PC-9 (cell line): ENCODE measurements around the gene ETNK2. TPM values are rescaled to one million over a fixed set of nuclear protein-coding genes. Genes with fewer than 3 reads are reported as not detected.

ENCODE experiments used
- BruUV-seq: library from RNA; stranded (reverse); fragments of 400-500 nt; replicated peaks from 2 replicates; lab custom pipeline; 2021; lab: Mats Ljungman, UMichigan
- CTCF ChIA-PET: fragments of 300-600 bp; sonication (Branson Sonifier 250); formaldehyde crosslinking; loops from one replicate; lab custom pipeline; 2022; ENCODE audit warnings: antibody characterized with exemption; lab: Charles Lee
- POLR2A ChIA-PET: fragments of 300-600 bp; sonication (Branson Sonifier 250); formaldehyde crosslinking; loops from one replicate; lab custom pipeline; 2022; ENCODE audit warnings: antibody characterized with exemption; ENCODE audit not compliant: unreplicated experiment; lab: Charles Lee
- DNase-seq, 2 experiments: peaks; one replicate each; pipeline versions ENCODE4 v3.0.0 to v3.0.0-alpha.2; 2015 to 2022; ENCODE audit warnings: mixed read lengths in 1 of 2
- H2AFZ ChIP-seq: fragments of 200-600 bp; sonication (generic); 2 replicates; pipeline ENCODE4 v1.8.1; 2017; ENCODE audit warnings: antibody characterized with exemption
- H3F3A ChIP-seq: fragments of 200-600 bp; sonication (generic); 2 replicates; pipeline ENCODE4 v1.8.1; 2017; ENCODE audit warnings: antibody characterized with exemption, mild to moderate bottlenecking, low read depth; ENCODE audit not compliant: insufficient read depth
- H3K27ac ChIP-seq: fragments of 200-600 bp; sonication (generic); 2 replicates; pipeline ENCODE4 v1.6.1; 2016; ENCODE audit warnings: mixed run types
- H3K27me3 ChIP-seq: fragments of 200-600 bp; sonication (generic); 2 replicates; pipeline ENCODE4 v1.6.1; 2016; ENCODE audit warnings: low read depth, mixed run types; ENCODE audit not compliant: insufficient read depth
- H3K36me3 ChIP-seq: fragments of 200-600 bp; sonication (generic); 2 replicates; pipeline ENCODE4 v1.6.1; 2016; ENCODE audit warnings: low read depth, mixed run types
- H3K4me1 ChIP-seq: fragments of 200-600 bp; sonication (generic); replicated peaks from 2 replicates; pipeline ENCODE4 v1.6.1; 2016; ENCODE audit warnings: mixed run types; ENCODE audit not compliant: insufficient read depth
- H3K4me2 ChIP-seq: fragments of 200-600 bp; sonication (generic); 2 replicates; pipeline ENCODE4 v1.6.1; 2017; ENCODE audit warnings: mixed run types
- H3K4me3 ChIP-seq: fragments of 200-600 bp; sonication (generic); 2 replicates; pipeline ENCODE4 v1.6.1; 2016; ENCODE audit warnings: mixed run types
- H3K79me2 ChIP-seq: fragments of 200-600 bp; sonication (generic); 2 replicates; pipeline ENCODE4 v1.6.1; 2017; ENCODE audit warnings: low read depth, mixed run types
- H3K9me2 ChIP-seq: fragments of 200-600 bp; sonication (generic); 2 replicates; pipeline ENCODE4 v1.8.1; 2017; ENCODE audit warnings: mild to moderate bottlenecking; ENCODE audit not compliant: insufficient read depth
- H3K9me3 ChIP-seq: fragments of 200-600 bp; sonication (generic); 2 replicates; pipeline ENCODE4 v1.8.1; 2016; ENCODE audit warnings: low read depth; ENCODE audit not compliant: insufficient read depth
- H4K20me1 ChIP-seq: fragments of 200-600 bp; sonication (generic); 2 replicates; pipeline ENCODE4 v1.8.1; 2017; ENCODE audit not compliant: insufficient read depth
- CTCF ChIP-seq: fragments of 200-600 bp; sonication (generic); conservative IDR thresholded peaks from 2 replicates; pipeline ENCODE4 v1.6.1; 2017; ENCODE audit warnings: mixed run types, antibody characterized with exemption, mild to moderate bottlenecking, moderate library complexity
- EZH2 ChIP-seq: fragments of 200-600 bp; sonication (generic); IDR thresholded peaks from 2 replicates; pipeline ENCODE4 v1.8.0; 2017; ENCODE audit warnings: antibody characterized with exemption, low read depth
- intact Hi-C: fragments of 100-400 bp; cut with micrococcal nuclease; formaldehyde crosslinking; loops from one replicate; pipeline ENCODE4 v1.10.0; 2022; ENCODE audit not compliant: unreplicated experiment
- total RNA-seq: library from RNA; stranded (reverse); gene quantifications from 2 replicates; pipeline ENCODE4 v1.2.3, GENCODE V29; 2021

ETNK2 gene
- total RNA-seq, 1 experiment from 2014 or later: 16.3 TPM

- no peaks in the 10 kb centered on the region for H3K9me2 ChIP-seq
- no peak overlapping the region for H3K4me3 ChIP-seq
- ChIA-PET POLR2A (no interaction called here), CTCF (interaction anchor here (0.6 to 3.3 kb wide), 8 partner anchors 10 to 302 kb away, joined by 3 to 64 read pairs (median 6); partner anchors contain the start of genes ETNK2 and GOLT1A)
- no peaks in the 10 kb centered on the region for H3K9me3 ChIP-seq
- peak overlapping the region; percentile 29 for H3K4me2 ChIP-seq
- 0 out of 2 replicates have a peak overlapping the region, but pooled peaks have one; percentile 28 for H3K27ac ChIP-seq
- H3K79me2 ChIP-seq: no peaks in the 10 kb centered on the region
- H3F3A ChIP-seq: peaks cover 7% of the 10 kb centered on the region; the same call in 1 of the 2 replicates
- H2AFZ ChIP-seq: no peak overlapping the region
- no peak for TF ChIP-seq EZH2
- no peak for TF ChIP-seq CTCF
- peaks cover 21% of the 10 kb centered on the region for H3K4me1 ChIP-seq
- intact Hi-C loops: loop anchor here (1.0 kb wide), 7 partner anchors 31 to 645 kb away; partner anchors contain the start of gene SNRPE
- H3K36me3 ChIP-seq: no peaks in the 10 kb centered on the region
- BruUV-seq: no TSS peak
- DNase-seq: no peak
- no peaks in the 10 kb centered on the region for H4K20me1 ChIP-seq
- H3K27me3 ChIP-seq: no peaks in the 10 kb centered on the region
These were observed 10.0 kb upstream of the ETNK2 start for GRCh38 chr1:204161609-204162493.

GRCh38 chr1:204157962-204158361 is 6.1 kb upstream of the ETNK2 start:
- peaks cover 7% of the 10 kb centered on the region; the same call in 1 of the 2 replicates for H3F3A ChIP-seq
- no peak overlapping the region for H3K27ac ChIP-seq
- no peaks in the 10 kb centered on the region for H3K9me2 ChIP-seq
- H3K9me3 ChIP-seq: no peaks in the 10 kb centered on the region
- BruUV-seq: no TSS peak
- intact Hi-C loops: no loop called here
- H3K36me3 ChIP-seq: no peaks in the 10 kb centered on the region
- CTCF ChIA-PET: no interaction called here
- POLR2A ChIA-PET: interaction anchor here (0.7 kb wide), 1 partner anchor 26 kb away, joined by 4 read pairs; no protein-coding TSS in a partner anchor
- H3K27me3 ChIP-seq: no peaks in the 10 kb centered on the region
- DNase-seq: no peak
- TF ChIP-seq EZH2: no peak
- no peak for TF ChIP-seq CTCF
- H4K20me1 ChIP-seq: no peaks in the 10 kb centered on the region
- peaks cover 22% of the 10 kb centered on the region for H3K4me1 ChIP-seq
- H3K4me3 ChIP-seq: no peak overlapping the region
- no peak overlapping the region for H2AFZ ChIP-seq
- H3K79me2 ChIP-seq: no peaks in the 10 kb centered on the region
- no peak overlapping the region for H3K4me2 ChIP-seq

GRCh38 chr1:204155881-204156280 is 4.0 kb upstream of the ETNK2 start:
- Histone ChIP-seq H4K20me1 (no peaks in the 10 kb centered on the region), H3K9me2 (no peaks in the 10 kb centered on the region), H3K36me3 (no peaks in the 10 kb centered on the region), H3K4me3 (no peak overlapping the region), H3K9me3 (no peaks in the 10 kb centered on the region), H3K4me2 (no peak overlapping the region), H3K79me2 (no peaks in the 10 kb centered on the region), H3K27ac (no peak overlapping the region), H3K4me1 (peaks cover 11% of the 10 kb centered on the region), H2AFZ (no peak overlapping the region), H3K27me3 (no peaks in the 10 kb centered on the region), H3F3A (peaks cover 5% of the 10 kb centered on the region; the same call in 1 of the 2 replicates)
- ChIA-PET POLR2A (no interaction called here), CTCF (no interaction called here)
- TF ChIP-seq EZH2 (no peak), CTCF (no peak)
- intact Hi-C loops: no loop called here
- BruUV-seq: no TSS peak
- DNase-seq: no peak
